ENCODE results near the gene JMJD8.
"Not testable (repeated sequence)": the region's sequence is repeated elsewhere in the genome, so short reads cannot be mapped to it uniquely, and the experiment has no call there.

The JMJD8 gene

GRCh38 chr16:692356-693108 is 8.4 kb upstream of the JMJD8 start (continued):
- TF ChIP-seq TRIM28 (IDR thresholded peaks at IDR 0.05; ENCODE audit: borderline replicate concordance, low read length) (no peak), KLF17 (tag by site-specific recombination; IDR thresholded peaks at IDR 0.05) (no peak), PATZ1 (tag by site-specific recombination; IDR thresholded peaks at IDR 0.05) (peak; percentile 27; the same call in 1 of the 2 replicates), ZNF670 (tag by site-specific recombination; IDR thresholded peaks at IDR 0.05; ENCODE audit: low read depth) (no peak), ZNF280D (tag by site-specific recombination; IDR thresholded peaks at IDR 0.05) (no peak), SP7 (tag by site-specific recombination; IDR thresholded peaks at IDR 0.05) (no peak), HOXC10 (CRISPR knock-in tag; IDR thresholded peaks at IDR 0.05) (no peak), KLF1 (tag by site-specific recombination; IDR thresholded peaks at IDR 0.05) (0 out of 2 replicates have a peak, but pooled peaks have one; percentile 13), ZNF133 (tag by site-specific recombination; IDR thresholded peaks at IDR 0.05) (no peak)

- H3K27ac ChIP-seq (ENCODE audit: extremely low read depth, low read depth, low read length); CTCF ChIA-PET; H3K4me1 ChIP-seq (ENCODE audit: control insufficient read depth, insufficient read depth, low read length); H3K9me3 ChIP-seq (ENCODE audit: control insufficient read depth, insufficient read depth, low read depth, low read length); POLR2A ChIA-PET; H3K4me3 ChIP-seq (ENCODE audit: low read depth, low read length): not testable (repeated sequence)
- H3K36me3 ChIP-seq (ENCODE audit: control insufficient read depth in 2 of 2, insufficient read depth in 1 of 2, low read length in 2 of 2) = peaks cover 0 to 29% of the 10 kb centered on the region in 2 experiments; a peak in 1 of 3 replicates
- TF ChIP-seq SCRT2 (tag by site-specific recombination; IDR thresholded peaks at IDR 0.05) = peak; percentile 33; the same call in 1 of the 2 replicates
Measured at GRCh38 chr16:691242-691641, 7.1 kb upstream of the JMJD8 start.

- Histone ChIP-seq H3K36me3 (ENCODE audit: control insufficient read depth in 2 of 2, insufficient read depth in 1 of 2, low read length in 2 of 2) (peaks cover 0 to 43% of the 10 kb centered on the region in 2 experiments; a peak in 1 of 3 replicates), H3K4me1 (ENCODE audit: control insufficient read depth, insufficient read depth, low read length) (no peaks in the 10 kb centered on the region), H3K27ac (ENCODE audit: extremely low read depth, low read depth, low read length) (peak overlapping the region; percentile 73), H3K9me3 (ENCODE audit: control insufficient read depth, insufficient read depth, low read depth, low read length) (no peaks in the 10 kb centered on the region), H3K4me3 (ENCODE audit: low read depth, low read length) (peak overlapping the region; percentile 87)
- TF ChIP-seq ZNF529 (tag by site-specific recombination; IDR thresholded peaks at IDR 0.05; ENCODE audit: insufficient replicate concordance) = no peak
- TF ChIP-seq ZFP3 (tag by site-specific recombination; IDR thresholded peaks at IDR 0.05; ENCODE audit: low read depth) = no peak
- peak; percentile 76; the same call in 1 of the 2 replicates for TF ChIP-seq HIC1 (tag by site-specific recombination; IDR thresholded peaks at IDR 0.05)
- peak; percentile 91; the same call in 1 of the 2 replicates for TF ChIP-seq BCL11A (tag by site-specific recombination; IDR thresholded peaks at IDR 0.05; ENCODE audit: low read depth)
- TF ChIP-seq ZNF660 (tag by site-specific recombination; IDR thresholded peaks at IDR 0.05) = peak; percentile 34; the same call in 1 of the 2 replicates
- TF ChIP-seq BCL11B (tag by site-specific recombination; IDR thresholded peaks at IDR 0.05; ENCODE audit: low read depth) = peak; percentile 99
- ChIA-PET CTCF (interaction anchor here (0.7 to 1.6 kb wide), 2 partner anchors 21 to 23 kb away, joined by 4 to 5 read pairs; no protein-coding TSS in a partner anchor), POLR2A (interaction anchor here (0.6 to 2.9 kb wide), 13 partner anchors 8 to 337 kb away, joined by 3 to 20 read pairs (median 5); partner anchors contain the start of genes ANTKMT, AXIN1, CHTF18 and RHBDL1)
Measured at GRCh38 chr16:689175-689897, 5.2 kb upstream of the JMJD8 start.

Data from HEK293 (cell line).